ENCODE measurements around the gene EHD4. TPM values are rescaled to one million over a fixed set of nuclear protein-coding genes. Genes with fewer than 3 reads are reported as not detected.

EHD4 gene
- total RNA-seq, 1 donor from 2014 or later: 64.9 TPM

GRCh38 chr15:41992803-41993190, 20.4 kb upstream of the EHD4 start:
- no peak for DNase-seq (ENCODE audit: low spot score)
- no peak overlapping the region for H3K4me3 Mint-ChIP-seq (ENCODE audit: unreplicated experiment)
- H3K4me1 Mint-ChIP-seq (ENCODE audit: unreplicated experiment): peaks cover 4% of the 10 kb centered on the region
- H3K27me3 Mint-ChIP-seq (ENCODE audit: unreplicated experiment): peaks cover 5% of the 10 kb centered on the region
- no peaks in the 10 kb centered on the region for H3K36me3 Mint-ChIP-seq (ENCODE audit: low read depth, unreplicated experiment)
- TF ChIP-seq CTCF (IDR thresholded peaks at IDR 0.05; ENCODE audit: unreplicated experiment): no peak
- no peak overlapping the region for H3K27ac Mint-ChIP-seq (ENCODE audit: unreplicated experiment)
- no peaks in the 10 kb centered on the region for H3K9me3 Mint-ChIP-seq (ENCODE audit: unreplicated experiment)

- no peak for DNase-seq (ENCODE audit: low spot score)
- no peaks in the 10 kb centered on the region for H3K36me3 Mint-ChIP-seq (ENCODE audit: low read depth, unreplicated experiment)
- no peak overlapping the region for H3K27ac Mint-ChIP-seq (ENCODE audit: unreplicated experiment)
- H3K27me3 Mint-ChIP-seq (ENCODE audit: unreplicated experiment): peaks cover 7% of the 10 kb centered on the region
- no peak overlapping the region for H3K4me3 Mint-ChIP-seq (ENCODE audit: unreplicated experiment)
- no peaks in the 10 kb centered on the region for H3K4me1 Mint-ChIP-seq (ENCODE audit: unreplicated experiment)
- no peak for TF ChIP-seq CTCF (IDR thresholded peaks at IDR 0.05; ENCODE audit: unreplicated experiment)
- no peaks in the 10 kb centered on the region for H3K9me3 Mint-ChIP-seq (ENCODE audit: unreplicated experiment)
Observed at GRCh38 chr15:41992151-41992802, 19.9 kb upstream of the EHD4 start.

- peaks cover 10% of the 10 kb centered on the region for H3K27me3 Mint-ChIP-seq (ENCODE audit: unreplicated experiment)
- H3K27ac Mint-ChIP-seq (ENCODE audit: unreplicated experiment): no peak overlapping the region
- no peaks in the 10 kb centered on the region for H3K4me1 Mint-ChIP-seq (ENCODE audit: unreplicated experiment)
- no peak for DNase-seq (ENCODE audit: low spot score)
- no peak for TF ChIP-seq CTCF (IDR thresholded peaks at IDR 0.05; ENCODE audit: unreplicated experiment)
- H3K9me3 Mint-ChIP-seq (ENCODE audit: unreplicated experiment): no peaks in the 10 kb centered on the region
- no peak overlapping the region for H3K4me3 Mint-ChIP-seq (ENCODE audit: unreplicated experiment)
- H3K36me3 Mint-ChIP-seq (ENCODE audit: low read depth, unreplicated experiment): no peaks in the 10 kb centered on the region
Observed at GRCh38 chr15:41990691-41991090, 18.3 kb upstream of the EHD4 start.

- Mint-ChIP-seq H3K4me1 (ENCODE audit: unreplicated experiment) (no peaks in the 10 kb centered on the region), H3K9me3 (ENCODE audit: unreplicated experiment) (no peaks in the 10 kb centered on the region), H3K27me3 (ENCODE audit: unreplicated experiment) (peaks cover 9% of the 10 kb centered on the region), H3K27ac (ENCODE audit: unreplicated experiment) (no peak overlapping the region), H3K4me3 (ENCODE audit: unreplicated experiment) (no peak overlapping the region), H3K36me3 (ENCODE audit: low read depth, unreplicated experiment) (no peaks in the 10 kb centered on the region)
- DNase-seq (ENCODE audit: low spot score): no peak
- no peak for TF ChIP-seq CTCF (IDR thresholded peaks at IDR 0.05; ENCODE audit: unreplicated experiment)
Observed at GRCh38 chr15:41990243-41990605, 17.9 kb upstream of the EHD4 start.

GRCh38 chr15:41989573-41990242, 17.4 kb upstream of the EHD4 start:
- DNase-seq (ENCODE audit: low spot score): peak; percentile 99
- Mint-ChIP-seq H3K9me3 (ENCODE audit: unreplicated experiment) (no peaks in the 10 kb centered on the region), H3K27ac (ENCODE audit: unreplicated experiment) (no peak overlapping the region)

More at GRCh38 chr15:41989573-41990242, 17.4 kb upstream of the EHD4 start:
- Mint-ChIP-seq H3K4me3 (ENCODE audit: unreplicated experiment) (no peak overlapping the region), H3K4me1 (ENCODE audit: unreplicated experiment) (no peaks in the 10 kb centered on the region), H3K36me3 (ENCODE audit: low read depth, unreplicated experiment) (no peaks in the 10 kb centered on the region), H3K27me3 (ENCODE audit: unreplicated experiment) (peaks cover 9% of the 10 kb centered on the region)
- TF ChIP-seq CTCF (IDR thresholded peaks at IDR 0.05; ENCODE audit: unreplicated experiment): peak; percentile 89
